Naive thymus-derived CD4-positive, alpha-beta T cell (primary cell): ENCODE data around the gene GAS2. TPM values are rescaled to one million over a fixed set of nuclear protein-coding genes. Genes with fewer than 3 reads are reported as not detected.

Experiments
- ATAC-seq: fragments of 150-1000 bp; cut with Tn5 transposase; 2 replicates; pipeline ENCODE4 v1.10.0; 2021; ENCODE audit warnings: mild to moderate bottlenecking, moderate library complexity
- CTCF ChIA-PET: fragments of 350-600 bp; sonication (Branson Sonifier 250); formaldehyde crosslinking; loops from one replicate; lab custom pipeline; 2021; ENCODE audit warnings: antibody characterized with exemption; lab: Charles Lee
- POLR2A ChIA-PET: fragments of 350-600 bp; sonication (Branson Sonifier 250); formaldehyde crosslinking; loops from one replicate; lab custom pipeline; 2021; ENCODE audit warnings: antibody characterized with exemption, inconsistent platforms; lab: Charles Lee
- DNase-seq, 9 donors: peaks; one replicate each; pipeline versions ENCODE4 v3.0.0 to v3.0.0-alpha.2; 2020 to 2022; ENCODE audit warnings: mixed read lengths in 1 of 9
- H3K27ac ChIP-seq: one replicate; pipeline ENCODE4 v1.7.0; 2013; ENCODE audit warnings: mild to moderate bottlenecking, low read depth, low read length, moderate library complexity
- H3K27me3 ChIP-seq, 2 donors: one replicate each; pipeline ENCODE4 v1.7.0; 2013; ENCODE audit warnings: low read length in 2 of 2, mild to moderate bottlenecking in 2 of 2, moderate library complexity in 2 of 2; ENCODE audit not compliant: control insufficient read depth in 2 of 2, insufficient read depth in 2 of 2
- H3K36me3 ChIP-seq, 3 experiments: 1 replicate in 2 of 3; 2 replicates in 1 of 3; pipeline ENCODE4 v1.7.0; 2013; ENCODE audit warnings: low read length in 3 of 3, mild to moderate bottlenecking in 3 of 3, moderate library complexity in 1 of 3; ENCODE audit not compliant: insufficient read depth in 3 of 3, control insufficient read depth in 2 of 3
- H3K4me1 ChIP-seq, 2 donors: one replicate each; pipeline ENCODE4 v1.7.0; 2013; ENCODE audit warnings: low read length in 2 of 2, mild to moderate bottlenecking in 2 of 2, moderate library complexity in 1 of 2; ENCODE audit not compliant: control insufficient read depth in 2 of 2, insufficient read depth in 2 of 2
- H3K4me3 ChIP-seq: 2 replicates; pipeline ENCODE4 v1.7.0; 2013; ENCODE audit warnings: mild to moderate bottlenecking, low read length
- H3K9me3 ChIP-seq, 3 experiments: 1 replicate in 2 of 3; 2 replicates in 1 of 3; pipeline ENCODE4 v1.7.0; 2013; ENCODE audit warnings: low read length in 3 of 3; ENCODE audit not compliant: control insufficient read depth in 2 of 3
- H3K27ac Mint-ChIP-seq, 9 donors: one replicate each; pipeline ENCODE4 v1.8.0; 2020 to 2022; ENCODE audit warnings: mixed read lengths in 9 of 9, mild to moderate bottlenecking in 8 of 9, moderate library complexity in 5 of 9, inconsistent platforms in 2 of 9
- H3K27me3 Mint-ChIP-seq, 5 donors: one replicate each; pipeline ENCODE4 v1.8.0; 2021 to 2022; ENCODE audit warnings: mixed read lengths in 5 of 5, mild to moderate bottlenecking in 1 of 5
- H3K36me3 Mint-ChIP-seq, 5 donors: one replicate each; pipeline ENCODE4 v1.8.0; 2020 to 2022; ENCODE audit warnings: mixed read lengths in 5 of 5, mild to moderate bottlenecking in 3 of 5, inconsistent platforms in 1 of 5
- H3K4me1 Mint-ChIP-seq, 7 donors: one replicate each; pipeline ENCODE4 v1.8.0; 2020 to 2022; ENCODE audit warnings: mixed read lengths in 7 of 7, mild to moderate bottlenecking in 3 of 7, inconsistent platforms in 1 of 7
- H3K4me3 Mint-ChIP-seq, 10 donors: one replicate each; pipeline ENCODE4 v1.8.0; 2020 to 2022; ENCODE audit warnings: mild to moderate bottlenecking in 10 of 10, mixed read lengths in 10 of 10, moderate library complexity in 6 of 10, inconsistent platforms in 2 of 10
- H3K9me3 Mint-ChIP-seq, 11 donors: one replicate each; pipeline ENCODE4 v1.8.0; 2020 to 2022; ENCODE audit warnings: mixed read lengths in 11 of 11, mild to moderate bottlenecking in 4 of 11, inconsistent platforms in 1 of 11, moderate library complexity in 1 of 11
- intact Hi-C, 2 donors: fragments of 100-400 bp; cut with micrococcal nuclease; formaldehyde crosslinking; loops; one replicate each; pipeline ENCODE4 v1.15.1; 2023
- polyA plus RNA-seq, 2 donors: library from polyadenylated mRNA; unstranded; fragments of 300-500 nt; fragmentation: Illumina TruSeq; gene quantifications; one replicate each; pipeline ENCODE4 v1.2.3, GENCODE V29; 2021
- total RNA-seq, 6 experiments: library from RNA in 5 of 6; stranded (reverse) in 5 of 6; gene quantifications; 1 replicate in 5 of 6; 2 replicates in 1 of 6; pipeline ENCODE4 v1.2.3 and lab custom pipeline; 2021 to 2026

The GAS2 gene
- total RNA-seq (1 to 10 TPM; 2.2 to 5.6 (median 4.0) TPM), polyA plus RNA-seq (1 to 10 TPM; 4.5 to 5.6 TPM), total RNA-seq (lab: John Stamatoyannopoulos, UW) (2.8 reads per million, percentile 15 among the genes with 10 or more reads in this experiment)

DNA sequence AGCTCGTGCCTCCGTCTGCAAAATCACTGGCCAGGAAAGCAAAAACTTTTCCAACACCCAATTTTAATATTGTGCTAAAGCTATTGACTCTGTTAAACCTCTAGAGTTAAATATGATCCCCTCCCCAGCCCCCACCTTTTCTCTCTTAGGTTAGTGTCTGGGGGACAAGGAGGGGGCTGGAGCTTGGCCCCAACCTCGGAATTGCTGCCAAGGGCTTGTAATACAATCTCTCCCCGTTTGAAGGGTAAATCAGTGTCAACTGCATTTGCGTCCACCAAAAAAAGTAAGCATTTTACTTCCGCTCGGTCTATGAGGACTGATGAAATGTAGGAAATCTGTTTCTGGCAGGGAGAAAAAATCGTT is at the start of gene GAS2:
GAS2 (plus strand) TSS at position 287 of the 363 bp plus-strand sequence. CDS start 8,259 bp downstream, outside the sequence.
- Mint-ChIP-seq H3K27ac (peak within 1 kb of the TSS in 1 of 9 donors; percentile 54), H3K36me3 (no peaks in the 10 kb centered on the region), H3K4me1 (peaks cover 9 to 24% (median 13%) of the 10 kb centered on the region in 7 donors), H3K27me3 (peaks cover 59 to 67% (median 65%) of the 10 kb centered on the region in 5 donors), H3K4me3 (peak within 1 kb of the TSS; percentile 49 to 94 (median 73)), H3K9me3 (peaks cover 0 to 1% (median 0%) of the 10 kb centered on the region in 11 donors)
- Histone ChIP-seq H3K36me3 (no peaks in the 10 kb centered on the region), H3K4me3 (no peak within 1 kb of the TSS), H3K9me3 (no peaks in the 10 kb centered on the region), H3K27ac (no peak within 1 kb of the TSS), H3K4me1 (peaks cover 0 to 5% of the 10 kb centered on the region in 2 donors), H3K27me3 (peaks cover 5 to 7% of the 10 kb centered on the region in 2 donors)
- ChIA-PET POLR2A (interaction anchor here (0.9 kb wide), 1 partner anchor 24 kb away, joined by 4 read pairs; no protein-coding TSS in a partner anchor), CTCF (interaction anchor here (1.2 kb wide), 1 partner anchor 122 kb away, joined by 3 read pairs; no protein-coding TSS in a partner anchor)
- ATAC-seq (no peak), DNase-seq (peak in 1 of 9 donors; percentile 3)
- intact Hi-C loops = loop anchor here in 1 of 2 donors (2.0 kb wide), 1 partner anchor 42 kb away; the partner anchor contains the start of gene FANCF

DNA sequence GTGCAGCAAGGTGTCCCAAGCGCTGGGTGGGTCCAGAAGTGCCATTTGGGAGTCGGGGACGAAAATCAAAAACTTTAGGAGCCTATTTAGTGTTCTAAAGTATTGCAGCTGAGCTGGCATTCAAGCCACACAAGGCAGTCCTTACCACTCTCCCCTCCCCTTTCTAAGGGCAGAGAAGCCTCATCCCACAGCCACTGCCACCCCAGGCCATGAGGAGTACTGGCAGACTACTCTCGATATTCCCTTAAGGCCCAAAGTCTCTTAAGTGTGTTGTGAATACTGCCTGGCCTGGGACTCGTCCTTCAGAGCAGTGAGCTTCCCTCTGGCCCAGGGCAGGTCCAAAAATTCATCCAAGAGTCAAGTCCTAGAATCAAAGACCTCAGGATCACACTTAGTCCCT is 48.5 kb upstream of the GAS2 start:
- H3K4me3 ChIP-seq = no peak overlapping the region
- intact Hi-C loops = no loop called here
- Mint-ChIP-seq H3K27me3 (peaks cover 0 to 17% (median 8%) of the 10 kb centered on the region in 5 donors), H3K36me3 (peaks cover 4 to 33% (median 27%) of the 10 kb centered on the region in 5 donors), H3K4me1 (peaks cover 12 to 37% (median 31%) of the 10 kb centered on the region in 7 donors), H3K9me3 (peaks cover 0 to 15% (median 4%) of the 10 kb centered on the region in 11 donors), H3K27ac (no peak overlapping the region), H3K4me3 (no peak overlapping the region)
- no peaks in the 10 kb centered on the region for H3K9me3 ChIP-seq
- ChIA-PET POLR2A (no interaction called here), CTCF (no interaction called here)
- no peaks in the 10 kb centered on the region for H3K27me3 ChIP-seq
- DNase-seq (no peak), ATAC-seq (no peak)
- no peaks in the 10 kb centered on the region for H3K36me3 ChIP-seq
- H3K27ac ChIP-seq = no peak overlapping the region
- peaks cover 3 to 5% of the 10 kb centered on the region in 2 donors for H3K4me1 ChIP-seq

DNA sequence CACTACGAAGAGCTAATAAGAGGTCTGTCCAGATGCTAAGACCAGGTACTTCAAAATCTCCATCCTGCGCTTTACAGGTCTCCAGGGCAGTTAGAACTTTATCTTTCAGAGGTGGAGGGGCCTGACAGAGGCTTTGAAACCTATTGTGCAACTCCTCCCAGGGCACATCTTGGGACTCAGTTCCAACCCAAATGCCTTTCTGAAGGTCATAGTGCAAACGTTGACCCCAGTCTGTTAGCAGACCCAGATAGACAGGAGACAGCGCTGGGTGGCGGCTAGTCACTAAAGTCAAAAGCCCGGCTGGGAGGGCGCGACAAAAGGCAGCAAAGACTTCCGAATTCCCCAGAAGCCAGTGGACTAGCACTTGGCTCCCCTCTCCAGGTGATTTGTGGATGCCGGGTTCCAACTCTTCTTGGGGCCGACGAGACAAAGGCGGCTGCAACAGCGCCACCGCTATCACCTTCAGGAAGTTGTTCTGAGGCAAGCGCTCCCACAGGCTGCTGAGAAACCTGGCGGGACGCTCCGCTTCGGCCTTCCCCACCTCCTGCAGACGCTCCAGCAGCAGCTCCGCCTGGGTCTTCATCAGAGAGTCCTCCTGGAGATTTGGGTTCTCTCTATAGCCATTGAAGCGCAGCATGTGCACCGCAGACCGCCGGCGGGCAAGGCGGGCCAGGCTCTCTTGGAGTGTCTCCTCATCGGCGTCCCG is 41.5 kb upstream of the GAS2 start:
- ATAC-seq (peak; percentile 64), DNase-seq (peak in 5 of 9 donors; percentile 55 to 70 (median 64))
- ChIA-PET CTCF (interaction anchor here (1.3 kb wide), 2 partner anchors 21 to 204 kb away, joined by 3 to 4 read pairs; no protein-coding TSS in a partner anchor), POLR2A (interaction anchor here (0.7 to 3.1 kb wide), 5 partner anchors 10 to 204 kb away, joined by 3 to 21 read pairs (median 7); partner anchors contain the start of gene SVIP)
- Histone ChIP-seq H3K36me3 (peaks cover 0 to 6% (median 0%) of the 10 kb centered on the region in 3 experiments), H3K27me3 (no peaks in the 10 kb centered on the region), H3K27ac (peak overlapping the region; percentile 87), H3K4me3 (peak overlapping the region; percentile 98), H3K4me1 (peaks cover 18 to 31% of the 10 kb centered on the region in 2 donors), H3K9me3 (no peaks in the 10 kb centered on the region)
- peaks cover 0 to 2% (median 0%) of the 10 kb centered on the region in 11 donors for H3K9me3 Mint-ChIP-seq
- peaks cover 28 to 65% (median 56%) of the 10 kb centered on the region in 7 donors for H3K4me1 Mint-ChIP-seq
- intact Hi-C loops = loop anchor here (1.0 to 10.0 kb wide), 8 partner anchors 32 to 290 kb away; partner anchors contain the start of genes SVIP (in 2 of the 2), GAS2 (in 1 of the 2) and SLC17A6 (in 1 of the 2)
- no peaks in the 10 kb centered on the region for H3K27me3 Mint-ChIP-seq
- peak overlapping the region; percentile 93 to 99 (median 98) for H3K4me3 Mint-ChIP-seq
- peak overlapping the region; percentile 92 to 99 (median 97) for H3K27ac Mint-ChIP-seq
- H3K36me3 Mint-ChIP-seq = peaks cover 0 to 29% (median 23%) of the 10 kb centered on the region in 5 donors

DNA sequence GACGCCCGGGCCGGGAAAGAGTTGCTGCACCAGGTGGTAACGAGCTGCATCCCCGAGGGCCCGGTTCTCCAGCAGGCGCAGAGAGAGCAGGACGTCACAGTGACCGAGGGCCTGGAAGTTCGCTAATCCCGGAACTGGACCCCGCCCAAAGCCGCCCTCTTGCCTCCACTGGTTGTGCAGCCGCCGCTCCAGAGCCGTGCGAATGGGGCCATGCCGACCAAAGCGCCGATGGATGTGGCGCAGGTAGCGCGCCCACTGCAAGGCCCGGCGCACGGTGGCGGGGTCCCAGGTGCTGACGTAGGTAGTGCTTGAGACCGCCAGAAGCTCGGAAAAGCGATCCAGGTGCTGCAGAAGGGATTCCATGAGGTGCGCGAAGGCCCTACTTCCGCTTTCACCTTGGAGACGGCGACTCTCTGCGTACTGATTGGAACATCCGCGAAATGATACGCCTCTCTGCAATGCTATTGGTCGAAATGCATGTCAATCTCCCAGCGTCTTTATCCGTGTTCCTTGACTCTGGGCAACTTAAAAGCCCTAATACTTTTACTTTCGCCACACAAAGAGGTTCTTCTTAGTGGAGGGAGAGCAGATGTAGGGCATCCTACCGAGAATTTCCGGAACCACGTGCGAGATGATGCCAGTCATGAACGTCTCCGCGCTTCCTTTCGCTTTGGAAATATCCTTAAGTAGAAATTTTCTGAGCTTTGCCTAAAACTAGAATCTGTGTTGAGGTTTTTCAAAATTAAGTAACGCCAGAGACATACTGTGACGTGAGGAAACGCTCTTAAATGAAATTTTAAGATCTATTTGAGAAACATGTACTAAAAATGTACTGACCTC is 40.7 kb upstream of the GAS2 start, which contains the start of gene FANCF:
FANCF (minus strand) TSS at position 376 of the 840 bp plus-strand sequence; CDS start at position 363, 13 bp downstream.
- Histone ChIP-seq H3K9me3 (no peaks in the 10 kb centered on the region), H3K4me1 (peaks cover 15 to 31% of the 10 kb centered on the region in 2 donors), H3K27me3 (no peaks in the 10 kb centered on the region), H3K4me3 (peak within 1 kb of the TSS; percentile 98), H3K27ac (peak within 1 kb of the TSS; percentile 87), H3K36me3 (peaks cover 0 to 6% (median 0%) of the 10 kb centered on the region in 3 experiments)
- CTCF ChIA-PET = interaction anchor here (0.5 to 1.3 kb wide), 3 partner anchors 21 to 203 kb away, joined by 3 to 4 read pairs (median 4); no protein-coding TSS in a partner anchor
- Mint-ChIP-seq H3K4me3 (peak within 1 kb of the TSS; percentile 93 to 99 (median 98)), H3K4me1 (peaks cover 27 to 57% (median 49%) of the 10 kb centered on the region in 7 donors), H3K27me3 (no peaks in the 10 kb centered on the region), H3K27ac (peak within 1 kb of the TSS; percentile 92 to 99 (median 97)), H3K36me3 (peaks cover 0 to 23% (median 19%) of the 10 kb centered on the region in 5 donors), H3K9me3 (no peaks in the 10 kb centered on the region)
- POLR2A ChIA-PET = interaction anchor here (0.7 to 3.1 kb wide), 5 partner anchors 10 to 203 kb away, joined by 3 to 21 read pairs (median 7); partner anchors contain the start of gene SVIP
- ATAC-seq (peak; percentile 96), DNase-seq (peak; percentile 73 to 97 (median 95))
- intact Hi-C loops = loop anchor here (1.0 to 10.0 kb wide), 7 partner anchors 41 to 291 kb away; partner anchors contain the start of genes SVIP (in 2 of the 2), GAS2 (in 1 of the 2) and SLC17A6 (in 1 of the 2)

DNA sequence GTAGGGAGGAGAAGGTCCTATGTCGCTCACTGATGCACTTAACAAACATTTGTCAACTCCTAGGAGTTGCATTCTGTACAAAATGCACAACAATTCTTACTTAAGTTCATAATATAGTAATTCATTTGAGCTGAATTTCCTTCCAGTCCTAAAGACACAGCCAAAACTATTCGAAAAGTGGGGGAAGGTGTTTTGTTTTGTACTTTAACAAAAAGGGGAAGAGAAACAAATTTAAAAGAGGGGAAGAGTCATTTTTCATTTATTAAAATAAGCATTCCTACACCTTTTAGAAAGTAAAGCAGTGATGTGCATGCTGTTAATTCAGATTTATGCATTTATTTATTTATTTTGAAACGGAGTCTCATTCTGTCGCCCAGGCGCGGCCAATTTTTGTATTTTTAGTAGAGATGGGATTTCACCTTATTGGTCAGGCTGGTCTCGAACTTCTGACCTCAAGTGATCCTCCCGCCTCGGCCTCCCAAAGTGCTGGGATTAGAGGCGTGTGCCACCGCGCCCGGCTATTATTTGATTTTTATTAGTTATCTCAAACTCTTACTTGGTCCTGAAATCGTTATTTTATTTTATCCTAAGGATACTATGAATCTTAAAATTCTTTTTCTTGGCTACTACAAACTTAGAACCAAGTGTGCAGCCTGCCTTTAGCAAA is 39.7 kb upstream of the GAS2 start:
- peaks cover 0 to 16% (median 8%) of the 10 kb centered on the region in 5 donors for H3K36me3 Mint-ChIP-seq
- CTCF ChIA-PET = interaction anchor here (0.6 to 1.1 kb wide), 2 partner anchors 81 to 291 kb away, joined by 3 to 4 read pairs; no protein-coding TSS in a partner anchor
- peaks cover 21 to 47% (median 39%) of the 10 kb centered on the region in 7 donors for H3K4me1 Mint-ChIP-seq
- no peaks in the 10 kb centered on the region for H3K27me3 ChIP-seq
- peak overlapping the region in 8 of 10 donors; percentile 96 to 99 (median 98) for H3K4me3 Mint-ChIP-seq
- DNase-seq (no peak), ATAC-seq (no peak)
- peak overlapping the region in 8 of 9 donors; percentile 92 to 99 (median 96) for H3K27ac Mint-ChIP-seq
- H3K4me1 ChIP-seq = peaks cover 15 to 28% of the 10 kb centered on the region in 2 donors
- no peaks in the 10 kb centered on the region for H3K9me3 Mint-ChIP-seq
- H3K27ac ChIP-seq = peak overlapping the region; percentile 87
- no peaks in the 10 kb centered on the region for H3K9me3 ChIP-seq
- H3K27me3 Mint-ChIP-seq = peaks cover 0 to 4% (median 0%) of the 10 kb centered on the region in 5 donors
- intact Hi-C loops = loop anchor here in 1 of 2 donors (5.0 to 10.0 kb wide), 3 partner anchors 76 to 292 kb away; partner anchors contain the start of gene SLC17A6
- peaks cover 0 to 6% (median 0%) of the 10 kb centered on the region in 3 experiments for H3K36me3 ChIP-seq
- POLR2A ChIA-PET = interaction anchor here (1.4 to 3.1 kb wide), 4 partner anchors 9 to 202 kb away, joined by 3 to 21 read pairs (median 10); partner anchors contain the start of gene SVIP
- peak overlapping the region; percentile 98 for H3K4me3 ChIP-seq
